Skeletal muscle satellite cell (primary cell): ENCODE data around the gene STX12. TPM values are rescaled to one million over a fixed set of nuclear protein-coding genes. Genes with fewer than 3 reads are reported as not detected.

Source experiments
- H3K27me3 ChIP-seq: 2 replicates; pipeline ENCODE4 v1.7.0; 2013; ENCODE audit warnings: low read length; ENCODE audit not compliant: control insufficient read depth, insufficient read depth
- H3K36me3 ChIP-seq: 2 replicates; pipeline ENCODE4 v1.7.0; 2013; ENCODE audit warnings: mild to moderate bottlenecking, control low read depth, low read length; ENCODE audit not compliant: insufficient read depth
- H3K4me1 ChIP-seq: 2 replicates; pipeline ENCODE4 v1.7.0; 2013; ENCODE audit warnings: low read length; ENCODE audit not compliant: control insufficient read depth, insufficient read depth
- H3K4me2 ChIP-seq: 2 replicates; pipeline ENCODE4 v1.7.0; 2013; ENCODE audit warnings: mild to moderate bottlenecking, low read length
- H3K4me3 ChIP-seq: 2 replicates; pipeline ENCODE4 v1.7.0; 2013; ENCODE audit warnings: low read length
- H3K9ac ChIP-seq: 2 replicates; pipeline ENCODE4 v1.7.0; 2013; ENCODE audit warnings: mild to moderate bottlenecking, low read depth, low read length, moderate library complexity
- H3K9me3 ChIP-seq: replicated peaks from 2 replicates; pipeline ENCODE4 v1.7.0; 2013; ENCODE audit warnings: mild to moderate bottlenecking, control low read depth, low read length
- total RNA-seq: library from RNA; depleted of rRNA; stranded (reverse); fragments of >200 nt; gene quantifications from 2 replicates; pipeline ENCODE4 v1.2.3, GENCODE V29; 2012; rRNA removed

The STX12 gene
- 43.1 and 48.3 TPM in 2 replicates for total RNA-seq

- Histone ChIP-seq H3K9ac (peak within 1 kb of the TSS; percentile 94), H3K27me3 (no peaks in the 10 kb centered on the region), H3K9me3 (no peaks in the 10 kb centered on the region), H3K4me1 (peaks cover 22% of the 10 kb centered on the region), H3K4me2 (peak within 1 kb of the TSS; percentile 78), H3K36me3 (peaks cover 6% of the 10 kb centered on the region), H3K4me3 (peak within 1 kb of the TSS; percentile 87)
Measured at GRCh38 chr1:27772932-27773825, at the start of gene STX12. Gene STX12, plus strand, starts transcription at chr1:27773219. Its CDS starts 89 bp downstream, at chr1:27773308.

GRCh38 chr1:27724961-27725373 is 48.1 kb upstream of the STX12 start:
- H3K9ac ChIP-seq, result peak overlapping the region; percentile 65

GRCh38 chr1:27725374-27726172 is 47.4 kb upstream of the STX12 start, which contains the start of gene FAM76A:
Gene FAM76A, plus strand, starts transcription at chr1:27725961. Its CDS starts 120 bp downstream, at chr1:27726081.
- peak within 1 kb of the TSS; percentile 91 for H3K4me3 ChIP-seq
- H3K9me3 ChIP-seq, result no peaks in the 10 kb centered on the region
- peak within 1 kb of the TSS; percentile 86 for H3K9ac ChIP-seq
- H3K27me3 ChIP-seq, result peaks cover under 1% of the 10 kb centered on the region
- H3K4me2 ChIP-seq, result peak within 1 kb of the TSS; percentile 88
- no peaks in the 10 kb centered on the region for H3K36me3 ChIP-seq
- peaks cover 16% of the 10 kb centered on the region for H3K4me1 ChIP-seq

More at GRCh38 chr1:27724961-27725373, 48.1 kb upstream of the STX12 start:
- Histone ChIP-seq H3K27me3 (peaks cover 5% of the 10 kb centered on the region), H3K9me3 (no peaks in the 10 kb centered on the region), H3K36me3 (no peaks in the 10 kb centered on the region), H3K4me1 (peaks cover 16% of the 10 kb centered on the region), H3K4me2 (peak overlapping the region; percentile 82), H3K4me3 (peak overlapping the region; percentile 69)

- Histone ChIP-seq H3K36me3 (no peaks in the 10 kb centered on the region), H3K4me3 (peak overlapping the region; percentile 91), H3K4me1 (peaks cover 16% of the 10 kb centered on the region), H3K27me3 (no peaks in the 10 kb centered on the region), H3K9me3 (no peaks in the 10 kb centered on the region), H3K9ac (peak overlapping the region; percentile 86), H3K4me2 (peak overlapping the region; percentile 88)
Measured at GRCh38 chr1:27726173-27727044, 46.6 kb upstream of the STX12 start.

GRCh38 chr1:27727126-27727525 is 45.9 kb upstream of the STX12 start:
- Histone ChIP-seq H3K27me3 (no peaks in the 10 kb centered on the region), H3K4me3 (peak overlapping the region; percentile 91), H3K9me3 (no peaks in the 10 kb centered on the region), H3K4me1 (peaks cover 16% of the 10 kb centered on the region), H3K4me2 (peak overlapping the region; percentile 88), H3K9ac (peak overlapping the region; percentile 86), H3K36me3 (no peaks in the 10 kb centered on the region)

- Histone ChIP-seq H3K36me3 (peaks cover 21% of the 10 kb centered on the region), H3K9me3 (no peaks in the 10 kb centered on the region), H3K4me1 (no peaks in the 10 kb centered on the region), H3K9ac (no peak overlapping the region), H3K4me3 (no peak overlapping the region), H3K27me3 (no peaks in the 10 kb centered on the region), H3K4me2 (no peak overlapping the region)
Measured at GRCh38 chr1:27736252-27736651, 36.8 kb upstream of the STX12 start.

GRCh38 chr1:27741121-27741520 is 31.9 kb upstream of the STX12 start:
- H3K9ac ChIP-seq, result no peak overlapping the region
- no peaks in the 10 kb centered on the region for H3K9me3 ChIP-seq
- H3K27me3 ChIP-seq, result no peaks in the 10 kb centered on the region
- H3K4me3 ChIP-seq, result no peak overlapping the region
- H3K4me2 ChIP-seq, result no peak overlapping the region
- H3K4me1 ChIP-seq, result no peaks in the 10 kb centered on the region
- H3K36me3 ChIP-seq, result peaks cover 28% of the 10 kb centered on the region

GRCh38 chr1:27744556-27744955 is 28.5 kb upstream of the STX12 start:
- Histone ChIP-seq H3K4me1 (no peaks in the 10 kb centered on the region), H3K9ac (no peak overlapping the region), H3K36me3 (peaks cover 29% of the 10 kb centered on the region)

GRCh38 chr1:27745466-27745865 is 27.6 kb upstream of the STX12 start:
- Histone ChIP-seq H3K9me3 (no peaks in the 10 kb centered on the region), H3K27me3 (no peaks in the 10 kb centered on the region), H3K4me2 (no peak overlapping the region), H3K9ac (no peak overlapping the region), H3K4me3 (no peak overlapping the region), H3K36me3 (peaks cover 34% of the 10 kb centered on the region), H3K4me1 (no peaks in the 10 kb centered on the region)

More at GRCh38 chr1:27744556-27744955, 28.5 kb upstream of the STX12 start:
- Histone ChIP-seq H3K4me2 (no peak overlapping the region), H3K9me3 (no peaks in the 10 kb centered on the region), H3K27me3 (no peaks in the 10 kb centered on the region), H3K4me3 (no peak overlapping the region)

GRCh38 chr1:27752360-27752759 is 20.7 kb upstream of the STX12 start:
- H3K9me3 ChIP-seq, result no peaks in the 10 kb centered on the region
- no peak overlapping the region for H3K4me2 ChIP-seq
- H3K27me3 ChIP-seq, result no peaks in the 10 kb centered on the region
- H3K9ac ChIP-seq, result no peak overlapping the region
- H3K36me3 ChIP-seq, result peaks cover 48% of the 10 kb centered on the region
- H3K4me1 ChIP-seq, result no peaks in the 10 kb centered on the region
- H3K4me3 ChIP-seq, result no peak overlapping the region
